NCI-H345 treated with DMSO at 0.1 percent for 48 hours (cell line): ENCODE data around the gene SLPI.

Experiments
- DNase-seq: peaks from one replicate; lab custom pipeline; 2025; ENCODE audit not compliant: unreplicated experiment; lab: John Stamatoyannopoulos, UW

SLPI gene

GRCh38 chr20:45218636-45219035, 35.7 kb downstream of the SLPI start:
- DNase-seq: no peak

GRCh38 chr20:45218124-45218523, 36.2 kb downstream of the SLPI start:
- no peak for DNase-seq

- DNase-seq: no peak
These were observed 41.5 kb downstream of the SLPI start for GRCh38 chr20:45212836-45213235.

- DNase-seq: no peak
These were observed 42.5 kb downstream of the SLPI start for GRCh38 chr20:45211569-45212474.

GRCh38 chr20:45209924-45210323, 44.4 kb downstream of the SLPI start:
- DNase-seq: no peak

- DNase-seq: no peak
These were observed 47.6 kb downstream of the SLPI start, which contains the start of gene SEMG1 for GRCh38 chr20:45206725-45207124. TSS of gene SEMG1 (plus strand) at chr20:45207033. CDS start at chr20:45207054, 21 bp downstream.
